GM12865 (cell line): Measurements from ENCODE around the gene APOL5.

Experiments
- DNase-seq: peaks from one replicate; pipeline ENCODE4 v3.0.0; 2010; ENCODE audit warnings: low read depth
- H3K4me3 ChIP-seq: 2 replicates; pipeline ENCODE4 v1.5.1; 2011; ENCODE audit warnings: mild to moderate bottlenecking, low read depth, low read length, control low read depth
- CTCF ChIP-seq: IDR thresholded peaks from 2 replicates; pipeline ENCODE4 v1.5.1; 2011; ENCODE audit warnings: low read length, control low read depth, low read depth, inconsistent platforms; ENCODE audit not compliant: insufficient read depth; ENCODE audit errors: missing control alignments

The APOL5 gene

GRCh38 chr22:35726933-35727332 is 9.3 kb downstream of the APOL5 start:
- TF ChIP-seq CTCF = no peak
- no peak for DNase-seq
- H3K4me3 ChIP-seq = no peak overlapping the region

- no peak for TF ChIP-seq CTCF
- H3K4me3 ChIP-seq = no peak overlapping the region
- no peak for DNase-seq
Measured at GRCh38 chr22:35727436-35727835, 9.8 kb downstream of the APOL5 start.

DNA sequence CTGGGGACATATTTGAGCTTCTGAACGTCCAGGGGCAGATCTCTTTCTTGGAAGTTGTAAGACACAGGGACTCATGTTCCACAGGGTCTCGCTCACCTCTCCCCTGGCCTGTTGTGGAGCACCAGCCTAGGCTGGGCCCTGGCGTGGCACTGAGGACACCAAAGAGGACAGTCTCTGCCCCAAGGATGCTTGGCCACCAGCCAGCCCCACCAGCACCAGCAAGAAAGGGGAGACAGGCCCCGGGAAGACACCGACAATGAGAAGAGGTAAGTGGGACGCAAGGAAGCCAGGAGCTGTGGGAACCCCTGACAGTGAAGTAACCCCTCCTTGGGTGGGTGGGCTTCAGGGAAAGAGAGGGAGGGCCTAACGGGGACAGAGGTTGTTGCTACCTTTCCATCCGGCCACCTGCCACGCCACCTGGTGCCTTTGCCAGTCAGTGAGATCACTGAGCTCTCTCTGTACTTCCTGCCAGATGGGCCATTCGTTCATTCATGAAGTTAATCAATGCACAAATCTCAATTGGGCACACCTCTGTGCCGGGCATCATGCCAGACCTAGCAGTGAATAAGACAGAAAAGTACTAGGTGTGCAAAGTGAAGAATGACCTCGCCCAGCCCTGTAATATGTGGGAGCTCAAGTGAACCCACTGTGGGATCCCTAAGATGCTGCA is 11.1 kb downstream of the APOL5 start:
- no peak for DNase-seq
- H3K4me3 ChIP-seq = no peak overlapping the region
- no peak for TF ChIP-seq CTCF

- no peak for TF ChIP-seq CTCF
- no peak overlapping the region for H3K4me3 ChIP-seq
- no peak for DNase-seq
Measured at GRCh38 chr22:35729309-35729698, 11.6 kb downstream of the APOL5 start.

GRCh38 chr22:35731321-35731720 is 13.6 kb downstream of the APOL5 start:
- no peak overlapping the region for H3K4me3 ChIP-seq
- no peak for DNase-seq
- no peak for TF ChIP-seq CTCF

DNA sequence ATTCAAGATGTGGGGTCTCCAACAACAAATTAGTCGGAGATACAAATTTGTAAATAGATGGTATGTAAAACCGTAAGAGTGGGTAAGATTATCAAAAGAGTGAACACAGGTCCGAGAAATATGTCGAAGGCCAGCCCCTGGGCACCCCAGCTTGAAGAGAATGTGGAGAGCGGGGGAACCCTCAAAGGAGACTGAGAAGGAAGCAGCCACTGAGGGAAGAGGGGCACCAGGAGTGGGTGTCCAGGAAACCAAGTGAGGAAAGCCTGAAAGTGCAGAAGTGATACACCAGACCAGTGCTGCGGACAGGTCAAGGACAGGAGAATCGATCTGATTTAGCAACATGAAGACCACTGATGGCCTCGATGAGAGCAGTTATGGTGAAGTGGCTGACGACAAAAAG is 14.4 kb downstream of the APOL5 start:
- TF ChIP-seq CTCF = no peak
- no peak overlapping the region for H3K4me3 ChIP-seq
- no peak for DNase-seq

DNA sequence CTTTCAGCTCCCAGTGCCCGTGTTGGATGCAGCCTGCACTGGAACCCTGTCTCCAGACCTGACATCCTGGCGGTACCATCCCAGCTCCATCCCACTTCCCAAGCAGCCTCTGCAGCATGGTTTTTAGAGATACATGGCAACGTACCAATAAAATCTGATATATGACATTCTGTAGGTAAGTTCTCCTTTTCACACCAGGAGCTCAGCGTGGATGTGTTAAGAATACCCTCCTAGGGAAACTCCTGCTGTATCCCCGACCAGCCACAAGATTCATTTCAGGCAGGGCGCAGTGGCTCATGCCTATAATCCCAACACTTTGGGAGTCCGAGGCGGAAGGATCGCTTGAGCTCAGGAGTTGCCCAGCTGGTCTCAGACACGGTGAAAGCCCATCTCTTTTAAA is 15.4 kb downstream of the APOL5 start:
- H3K4me3 ChIP-seq = no peak overlapping the region
- TF ChIP-seq CTCF = no peak
- DNase-seq = no peak
